ENCODE data around the gene GTF3C5. TPM values are rescaled to one million over a fixed set of nuclear protein-coding genes. Genes with fewer than 3 reads are reported as not detected.

Gene GTF3C5
- polyA plus RNA-seq, 1 of the 3 experiments (the other 2 are of a cell fraction) = 57.3 TPM

GRCh38 chr9:133067006-133067405 is 36.2 kb downstream of the GTF3C5 start:
- Histone ChIP-seq H3K4me2 (no peak overlapping the region), H4K20me1 (ENCODE audit: insufficient read depth) (no peaks in the 10 kb centered on the region), H3K79me2 (ENCODE audit: insufficient read depth) (no peaks in the 10 kb centered on the region), H3K36me3 (replicated peaks in 1 of 2; ENCODE audit: control insufficient read depth in 1 of 2, insufficient read depth in 2 of 2, low read length in 1 of 2) (no peaks in the 10 kb centered on the region), H3F3A (replicated peaks; ENCODE audit: insufficient read depth) (no peaks in the 10 kb centered on the region), H3K9me3 (no peaks in the 10 kb centered on the region), H3K9ac (no peak overlapping the region), H3K9me2 (no peaks in the 10 kb centered on the region), H3K27ac (ENCODE audit: low read depth in 2 of 2, low read length in 1 of 2) (no peak overlapping the region), H3K4me3 (ENCODE audit: low read depth in 2 of 2, low read length in 1 of 2) (no peak overlapping the region), H3K27me3 (ENCODE audit: insufficient read depth) (no peaks in the 10 kb centered on the region), H2AFZ (ENCODE audit: low read depth) (no peak overlapping the region), H3K4me1 (ENCODE audit: control insufficient read depth in 1 of 2, insufficient read depth in 2 of 2, low read depth in 1 of 2, low read length in 1 of 2) (no peaks in the 10 kb centered on the region)
- DNase-seq = no peak
- TF ChIP-seq YY1 (IDR thresholded peaks at IDR 0.05; ENCODE audit: low read depth) (no peak), USF1 (IDR thresholded peaks at IDR 0.05; ENCODE audit: borderline replicate concordance, low read depth) (no peak), FOXM1 (IDR thresholded peaks at IDR 0.05; ENCODE audit: low read depth) (no peak), JUND (IDR thresholded peaks at IDR 0.05) (no peak), REST (IDR thresholded peaks at IDR 0.05; ENCODE audit: low read depth, low read length) (no peak), IRF3 (IDR thresholded peaks at IDR 0.05; ENCODE audit: low read depth, low read length) (no peak), PBX3 (IDR thresholded peaks at IDR 0.05) (no peak), RCOR1 (IDR thresholded peaks at IDR 0.05; ENCODE audit: low read length) (no peak), MXI1 (IDR thresholded peaks at IDR 0.05; ENCODE audit: low read depth, low read length) (no peak), NRF1 (IDR thresholded peaks at IDR 0.05; ENCODE audit: low read depth, low read length) (no peak), SMC3 (IDR thresholded peaks at IDR 0.05; ENCODE audit: low read depth, low read length) (no peak), RXRA (IDR thresholded peaks at IDR 0.05; ENCODE audit: borderline replicate concordance, low read depth) (no peak), POLR2AphosphoS5 (IDR thresholded peaks at IDR 0.05; ENCODE audit: low read depth, low read length) (no peak), EP300 (IDR thresholded peaks at IDR 0.05; ENCODE audit: borderline replicate concordance in 1 of 2, low read depth in 1 of 2, low read length in 1 of 2) (no peak), TEAD4 (IDR thresholded peaks at IDR 0.05; ENCODE audit: borderline replicate concordance, insufficient read depth) (no peak)
- ChIA-PET POLR2A (interaction anchor here (1.0 kb wide), 1 partner anchor 9 kb away, joined by 3 read pairs; no protein-coding TSS in a partner anchor), CTCF (interaction anchor here (1.6 to 3.3 kb wide), 2 partner anchors 8 to 81 kb away, joined by 7 to 10 read pairs; no protein-coding TSS in a partner anchor)
- WGBS (ENCODE audit: low lambda C conversion rate) = 95% methylated on average over 11 of the region's 11 CpGs

All from SK-N-SH (cell line).